ENCODE measurements around the gene STX4. TPM values are rescaled to one million over a fixed set of nuclear protein-coding genes. Genes with fewer than 3 reads are reported as not detected.

The STX4 gene
- total RNA-seq, 2 experiments from 2014 or later: 60.0 to 75.6 TPM

DNA sequence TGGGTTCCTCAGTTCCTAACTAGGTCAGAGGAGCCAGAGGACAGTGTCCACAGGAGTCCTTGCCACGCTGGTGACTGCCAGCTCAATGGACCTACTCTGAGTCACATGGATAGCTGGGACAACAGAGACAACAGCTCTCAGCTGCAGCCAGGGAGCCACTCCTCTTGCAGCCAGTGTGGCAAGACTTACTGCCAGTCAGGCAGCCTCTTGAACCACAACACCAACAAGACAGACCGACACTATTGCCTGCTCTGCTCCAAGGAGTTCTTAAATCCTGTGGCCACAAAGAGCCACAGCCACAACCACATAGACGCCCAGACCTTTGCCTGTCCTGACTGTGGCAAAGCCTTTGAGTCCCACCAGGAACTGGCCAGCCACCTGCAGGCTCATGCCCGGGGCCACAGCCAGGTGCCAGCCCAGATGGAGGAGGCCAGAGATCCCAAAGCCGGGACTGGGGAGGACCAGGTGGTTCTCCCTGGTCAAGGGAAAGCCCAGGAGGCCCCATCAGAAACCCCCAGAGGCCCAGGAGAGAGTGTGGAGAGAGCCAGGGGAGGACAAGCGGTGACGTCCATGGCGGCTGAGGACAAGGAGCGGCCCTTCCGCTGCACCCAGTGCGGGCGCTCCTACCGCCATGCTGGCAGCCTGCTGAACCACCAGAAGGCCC is 47.5 kb downstream of the STX4 start:
- DNase-seq (no peak), ATAC-seq (no peak)
- CTCF ChIA-PET: interaction anchor here (1.6 kb wide), 1 partner anchor 13 kb away, joined by 3 read pairs; no protein-coding TSS in a partner anchor
- Mint-ChIP-seq H3K4me3 (no peak overlapping the region), H3K9me3 (ENCODE audit: low read depth) (no peaks in the 10 kb centered on the region), H3K27me3 (no peaks in the 10 kb centered on the region), H3K27ac (no peak overlapping the region), H3K4me1 (peaks cover 33% of the 10 kb centered on the region), H3K36me3 (peaks cover 29% of the 10 kb centered on the region)

DNA sequence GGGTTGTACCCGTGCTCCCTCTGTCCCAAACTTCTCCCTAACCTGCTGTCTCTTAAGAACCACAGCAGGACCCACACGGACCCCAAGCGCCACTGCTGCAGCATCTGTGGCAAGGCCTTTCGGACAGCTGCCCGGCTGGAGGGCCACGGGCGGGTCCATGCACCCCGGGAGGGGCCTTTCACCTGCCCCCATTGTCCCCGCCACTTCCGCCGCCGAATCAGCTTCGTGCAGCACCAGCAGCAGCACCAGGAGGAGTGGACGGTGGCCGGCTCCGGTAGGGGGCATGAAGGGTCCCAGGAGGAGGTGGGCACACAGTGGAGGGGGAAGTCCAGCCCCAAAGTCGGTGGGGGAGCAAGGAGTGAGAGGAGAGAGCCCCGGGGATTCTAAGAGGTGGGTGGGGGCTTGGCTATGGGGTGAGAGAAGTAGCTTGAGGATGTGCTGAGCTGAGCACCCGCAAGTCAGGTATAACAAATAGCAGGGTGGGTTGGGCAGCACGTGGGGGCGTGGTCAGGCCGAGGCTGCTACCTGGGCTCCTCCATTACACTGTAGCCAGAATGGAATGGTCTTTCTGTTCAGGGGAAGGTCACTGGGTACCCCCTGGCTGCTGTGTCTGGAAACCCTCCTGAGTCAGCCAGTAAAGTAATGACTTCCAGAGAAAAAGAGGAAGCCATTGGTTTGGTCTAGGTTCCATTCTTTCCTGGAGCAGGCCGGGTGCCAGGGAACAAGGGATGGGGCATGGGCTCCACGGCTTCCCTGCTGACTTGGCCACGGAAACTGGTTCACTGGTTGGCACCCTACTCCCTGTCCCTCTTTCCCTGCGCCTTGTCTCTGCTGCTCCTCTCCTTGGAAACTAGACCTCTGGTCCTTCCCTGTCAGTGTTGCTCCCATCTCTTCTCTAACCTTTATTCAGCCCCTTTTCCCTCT is 48.3 kb downstream of the STX4 start:
- Mint-ChIP-seq H3K9me3 (ENCODE audit: low read depth) (no peaks in the 10 kb centered on the region), H3K27me3 (no peaks in the 10 kb centered on the region), H3K36me3 (peaks cover 29% of the 10 kb centered on the region), H3K27ac (peak overlapping the region; percentile 16), H3K4me1 (peaks cover 31% of the 10 kb centered on the region), H3K4me3 (no peak overlapping the region)
- no peak for ATAC-seq
- CTCF ChIA-PET: no interaction called here
- DNase-seq: no peak

DNA sequence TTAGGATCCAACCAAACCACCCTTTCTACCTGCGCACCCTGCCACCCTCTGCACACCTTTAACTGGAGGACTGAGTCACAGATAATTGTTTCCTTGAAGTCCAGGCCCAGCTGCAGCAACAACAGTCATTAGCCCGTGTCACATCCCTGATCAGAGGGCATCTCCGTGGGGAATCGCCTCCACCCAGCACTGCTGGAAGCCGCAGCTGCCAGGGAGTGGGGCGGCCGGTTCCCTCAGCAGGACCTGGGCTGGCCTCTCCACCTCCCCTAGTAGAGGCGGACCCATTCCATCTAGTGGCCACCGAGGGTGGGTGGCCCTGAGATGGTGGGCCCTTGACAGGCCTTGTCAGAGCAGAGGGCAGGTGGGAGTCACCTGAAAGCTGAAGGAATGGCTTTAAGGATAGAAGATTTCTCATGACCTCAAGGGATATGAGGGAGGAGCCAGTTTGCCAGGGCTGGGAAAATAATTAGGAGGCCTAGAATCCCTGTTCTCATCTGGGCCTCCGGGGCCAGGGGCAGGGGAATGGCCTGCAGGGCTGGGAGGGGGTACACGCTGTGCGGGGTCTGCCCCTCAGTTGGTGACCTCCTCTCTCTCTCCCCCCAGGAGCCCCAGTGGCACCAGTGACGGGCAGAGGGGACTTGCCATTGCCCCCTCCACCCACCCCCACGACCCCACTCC is 49.1 kb downstream of the STX4 start:
- CTCF ChIA-PET: no interaction called here
- Mint-ChIP-seq H3K27ac (peak overlapping the region; percentile 16), H3K4me1 (peaks cover 31% of the 10 kb centered on the region), H3K27me3 (no peaks in the 10 kb centered on the region), H3K36me3 (peaks cover 27% of the 10 kb centered on the region), H3K9me3 (ENCODE audit: low read depth) (no peaks in the 10 kb centered on the region), H3K4me3 (no peak overlapping the region)
- ATAC-seq (no peak), DNase-seq (no peak)

DNA sequence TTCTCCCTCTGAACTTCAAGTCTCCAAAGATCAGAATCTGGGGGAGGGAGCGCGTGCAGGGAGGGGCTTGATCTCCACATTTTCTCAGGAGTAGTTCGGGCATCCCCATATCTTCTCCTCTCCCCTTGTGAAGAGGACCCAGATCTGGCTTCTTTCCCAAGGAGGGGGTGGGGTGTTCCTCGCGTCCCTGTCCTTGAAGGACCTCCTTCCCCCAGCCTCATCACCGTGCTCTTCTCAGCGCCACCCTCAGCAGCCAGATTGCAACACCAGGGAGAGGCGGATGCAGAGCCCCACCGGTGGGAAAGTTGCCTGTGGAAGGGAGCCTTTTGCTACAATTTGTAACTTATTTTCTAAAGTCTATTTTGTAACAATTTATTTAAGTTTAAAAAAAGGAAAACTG is 49.7 kb downstream of the STX4 start:
- Mint-ChIP-seq H3K4me1 (peaks cover 27% of the 10 kb centered on the region), H3K27me3 (no peaks in the 10 kb centered on the region), H3K4me3 (no peak overlapping the region), H3K36me3 (peaks cover 22% of the 10 kb centered on the region), H3K27ac (no peak overlapping the region), H3K9me3 (ENCODE audit: low read depth) (no peaks in the 10 kb centered on the region)
- ATAC-seq (no peak), DNase-seq (no peak)
- CTCF ChIA-PET: no interaction called here

DNA sequence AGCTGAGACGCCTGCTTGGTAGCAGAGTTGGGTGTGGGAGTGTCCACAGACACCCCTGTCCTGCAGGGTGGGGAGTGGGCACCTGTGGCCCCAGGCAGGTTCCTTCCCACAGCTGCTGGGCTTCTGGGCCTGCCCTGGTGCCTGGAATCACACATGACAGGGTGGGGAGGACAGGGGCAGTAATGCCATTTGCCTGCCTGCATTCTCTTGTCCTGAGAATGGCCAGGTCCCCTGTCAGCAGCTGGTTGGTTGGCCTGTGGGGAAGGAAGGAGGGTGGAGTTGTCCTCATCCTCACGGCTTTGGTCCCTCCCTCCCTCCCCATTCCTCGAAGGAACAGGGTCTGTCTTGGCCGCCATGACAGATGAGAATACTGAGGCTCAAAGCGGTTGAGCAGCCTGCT is 50.2 kb downstream of the STX4 start:
- DNase-seq (no peak), ATAC-seq (no peak)
- Mint-ChIP-seq H3K9me3 (ENCODE audit: low read depth) (no peaks in the 10 kb centered on the region), H3K27me3 (no peaks in the 10 kb centered on the region), H3K4me3 (no peak overlapping the region), H3K27ac (no peak overlapping the region), H3K36me3 (peaks cover 17% of the 10 kb centered on the region), H3K4me1 (peaks cover 23% of the 10 kb centered on the region)
- CTCF ChIA-PET: no interaction called here

DNA sequence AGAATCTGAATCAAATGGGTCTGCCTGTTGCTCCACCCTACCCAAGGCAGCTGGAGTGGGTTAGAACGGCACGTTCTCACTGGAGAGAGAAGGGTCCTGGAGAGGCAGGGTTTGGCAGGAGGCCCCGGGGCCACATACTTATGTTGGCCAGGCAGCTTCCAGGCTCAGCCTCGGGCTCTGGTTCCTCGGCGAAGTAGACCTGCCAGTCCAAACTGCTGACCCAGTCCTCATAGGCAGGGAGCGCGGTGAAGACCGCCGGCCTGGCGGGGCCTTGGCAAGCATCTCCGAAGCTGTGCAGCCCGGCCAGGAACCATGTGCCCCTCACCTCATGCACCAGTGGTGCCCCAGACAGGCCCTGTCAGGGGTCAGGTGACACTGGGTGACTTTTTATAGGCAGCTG is 50.6 kb downstream of the STX4 start:
- CTCF ChIA-PET: interaction anchor here (1.4 kb wide), 1 partner anchor 99 kb away, joined by 4 read pairs; the partner anchor contains the start of gene HSD3B7
- H3K27me3 Mint-ChIP-seq: no peaks in the 10 kb centered on the region
- peaks cover 19% of the 10 kb centered on the region for H3K4me1 Mint-ChIP-seq
- H3K36me3 Mint-ChIP-seq: peaks cover 13% of the 10 kb centered on the region
- no peak overlapping the region for H3K4me3 Mint-ChIP-seq
- no peaks in the 10 kb centered on the region for H3K9me3 Mint-ChIP-seq (ENCODE audit: low read depth)
- no peak for ATAC-seq
- no peak overlapping the region for H3K27ac Mint-ChIP-seq
- DNase-seq: no peak

DNA sequence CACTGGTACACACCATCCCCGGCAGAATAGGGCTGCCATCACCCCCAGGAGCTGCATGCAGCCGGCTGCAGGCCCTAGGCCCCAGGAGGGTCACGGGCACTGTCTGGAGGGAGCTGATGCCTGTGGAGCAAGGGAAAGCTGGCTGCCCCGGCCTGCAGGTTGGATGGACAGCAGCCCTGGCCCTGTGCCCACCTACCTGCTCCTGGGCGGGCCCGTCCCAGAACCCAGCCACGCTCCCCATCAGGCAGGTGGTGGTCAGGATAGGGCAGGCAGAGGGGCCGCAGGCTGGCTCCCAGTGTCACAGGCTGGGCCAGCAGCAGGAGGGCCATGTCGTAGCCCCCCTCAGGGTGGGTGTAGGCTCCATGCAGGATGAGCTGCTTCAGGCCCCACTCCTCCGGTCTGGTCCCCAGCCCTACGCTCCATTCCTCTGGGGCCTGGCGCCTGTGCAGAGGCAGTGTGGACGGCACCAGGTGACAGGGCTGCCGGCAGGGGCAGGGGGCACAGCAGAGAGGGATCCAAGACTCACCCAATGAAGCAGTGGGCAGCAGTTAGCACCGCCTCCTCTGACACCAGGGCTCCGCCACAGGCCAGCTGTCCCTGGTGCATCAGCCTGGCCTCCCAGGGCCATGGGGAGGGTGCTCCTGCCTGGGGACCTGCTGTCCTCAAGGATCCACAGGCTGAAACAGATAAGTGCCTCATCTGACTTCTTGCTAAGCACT is 51.4 kb downstream of the STX4 start:
- Mint-ChIP-seq H3K9me3 (ENCODE audit: low read depth) (no peaks in the 10 kb centered on the region), H3K27ac (no peak overlapping the region), H3K4me1 (peaks cover 11% of the 10 kb centered on the region), H3K36me3 (peaks cover 10% of the 10 kb centered on the region), H3K4me3 (no peak overlapping the region), H3K27me3 (no peaks in the 10 kb centered on the region)
- no peak for DNase-seq
- ATAC-seq: no peak
- CTCF ChIA-PET: interaction anchor here (1.4 to 1.5 kb wide), 2 partner anchors 33 to 100 kb away, joined by 3 to 4 read pairs; partner anchors contain the start of genes HSD3B7 and KAT8

DNA sequence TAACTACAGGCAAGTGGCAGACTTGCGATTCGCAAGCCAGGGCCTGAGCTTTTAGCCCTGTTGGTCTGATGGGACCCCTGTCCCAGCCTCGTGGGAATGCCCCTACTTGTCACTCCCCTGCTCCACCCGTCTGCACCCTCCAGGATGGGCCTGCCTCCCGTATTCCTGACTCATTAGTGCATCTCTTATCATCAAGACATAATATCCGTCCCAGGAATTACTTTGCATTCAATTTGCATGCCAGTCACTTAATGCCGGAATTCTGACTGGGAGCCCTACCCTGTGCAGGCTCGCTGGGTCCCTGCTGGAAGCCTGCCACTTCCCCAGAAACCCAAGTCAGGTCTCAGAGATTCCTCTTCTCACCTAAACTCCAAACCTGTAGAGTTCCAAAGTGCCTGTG is 52.1 kb downstream of the STX4 start:
- no peaks in the 10 kb centered on the region for H3K9me3 Mint-ChIP-seq (ENCODE audit: low read depth)
- no peak overlapping the region for H3K4me3 Mint-ChIP-seq
- no peak overlapping the region for H3K27ac Mint-ChIP-seq
- DNase-seq: no peak
- peaks cover 9% of the 10 kb centered on the region for H3K4me1 Mint-ChIP-seq
- CTCF ChIA-PET: interaction anchor here (1.4 to 1.5 kb wide), 3 partner anchors 10 to 101 kb away, joined by 3 to 5 read pairs (median 4); partner anchors contain the start of genes HSD3B7, KAT8 and VKORC1
- ATAC-seq: no peak
- H3K36me3 Mint-ChIP-seq: peaks cover 9% of the 10 kb centered on the region
- H3K27me3 Mint-ChIP-seq: no peaks in the 10 kb centered on the region

DNA sequence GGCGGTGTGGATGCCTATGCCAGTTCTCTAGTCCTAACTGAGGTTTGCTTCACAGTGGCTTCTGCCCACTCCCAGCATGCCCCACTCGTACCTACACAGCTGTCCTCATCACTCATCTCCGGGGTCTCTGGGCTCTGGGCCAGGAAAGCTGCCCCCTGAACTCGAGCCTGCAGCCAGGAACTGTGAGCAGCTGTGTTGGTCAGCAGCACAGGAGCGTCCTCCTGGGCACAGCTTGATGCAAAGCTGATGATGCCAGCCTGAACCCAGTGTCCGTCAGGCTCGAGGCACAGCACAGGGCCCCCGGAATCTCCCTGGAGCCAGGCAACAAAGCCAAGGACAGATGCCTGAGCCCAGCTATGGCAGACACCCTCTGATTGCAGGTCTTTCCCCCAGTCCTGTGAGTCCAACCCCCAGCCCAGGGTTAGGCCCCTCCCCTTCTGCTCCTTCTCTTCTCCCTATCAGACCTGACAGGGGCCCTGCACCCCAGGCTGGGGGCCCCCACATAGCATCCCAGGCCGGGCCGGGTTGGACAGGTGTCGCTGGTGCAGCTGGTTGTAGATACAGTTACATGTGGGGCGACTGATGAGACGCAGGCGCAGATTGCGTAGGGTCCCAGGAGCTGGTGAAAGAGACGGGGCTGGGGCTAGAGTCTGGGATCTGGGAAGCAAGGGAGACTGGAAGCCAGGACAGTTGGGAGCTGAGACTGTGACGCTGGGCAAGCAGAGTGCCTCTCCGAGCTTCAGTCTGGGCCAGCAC is 52.7 kb downstream of the STX4 start:
- peaks cover 2% of the 10 kb centered on the region for H3K4me1 Mint-ChIP-seq
- no peak for DNase-seq
- H3K36me3 Mint-ChIP-seq: peaks cover 8% of the 10 kb centered on the region
- CTCF ChIA-PET: interaction anchor here (1.4 to 1.5 kb wide), 2 partner anchors 9 to 31 kb away, joined by 3 to 5 read pairs; partner anchors contain the start of genes KAT8 and VKORC1
- no peak overlapping the region for H3K4me3 Mint-ChIP-seq
- H3K27me3 Mint-ChIP-seq: no peaks in the 10 kb centered on the region
- no peak for ATAC-seq
- no peaks in the 10 kb centered on the region for H3K9me3 Mint-ChIP-seq (ENCODE audit: low read depth)
- no peak overlapping the region for H3K27ac Mint-ChIP-seq

DNA sequence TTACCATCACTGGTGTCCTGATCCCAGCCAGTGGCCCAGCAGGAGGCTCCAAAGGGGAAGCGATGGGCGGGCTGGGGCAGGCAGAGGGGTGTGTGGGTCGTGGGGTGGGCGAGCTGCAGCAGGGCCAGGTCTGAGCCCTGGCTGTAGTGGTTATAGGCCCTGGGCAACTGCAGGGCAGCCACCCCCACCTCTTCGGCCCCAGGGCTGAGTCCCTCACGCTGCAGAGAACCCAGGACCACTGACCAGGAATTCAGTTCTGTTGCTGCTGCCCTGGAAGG is 53.2 kb downstream of the STX4 start:
- ATAC-seq (no peak), DNase-seq (no peak)
- H3K27me3 Mint-ChIP-seq: no peaks in the 10 kb centered on the region
- CTCF ChIA-PET: interaction anchor here (1.4 kb wide), 1 partner anchor 9 kb away, joined by 5 read pairs; the partner anchor contains the start of gene VKORC1
- H3K9me3 Mint-ChIP-seq (ENCODE audit: low read depth): no peaks in the 10 kb centered on the region
- H3K36me3 Mint-ChIP-seq: peaks cover 8% of the 10 kb centered on the region
- no peak overlapping the region for H3K27ac Mint-ChIP-seq
- peaks cover 2% of the 10 kb centered on the region for H3K4me1 Mint-ChIP-seq
- no peak overlapping the region for H3K4me3 Mint-ChIP-seq

DNA sequence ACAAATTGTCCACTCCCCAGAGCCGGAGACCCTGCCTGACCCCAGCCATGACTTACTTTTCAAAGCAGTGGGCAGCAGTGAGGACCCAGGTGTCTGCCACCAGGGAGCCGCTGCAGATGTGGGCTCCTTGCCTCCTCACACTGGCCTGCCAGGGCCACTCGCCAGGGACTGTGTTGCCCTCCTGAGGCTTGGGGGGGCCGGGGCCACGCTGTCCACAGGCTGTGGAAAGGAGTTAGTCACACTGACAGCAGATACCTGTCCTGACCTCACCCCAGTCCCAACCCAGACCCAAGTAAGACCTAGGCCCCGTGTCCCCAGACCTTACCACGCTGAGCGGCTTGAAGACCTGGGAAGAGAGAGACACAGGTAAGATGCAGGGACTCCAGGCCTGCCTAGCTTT is 54.1 kb downstream of the STX4 start:
- Mint-ChIP-seq H3K36me3 (peaks cover 6% of the 10 kb centered on the region), H3K4me1 (peaks cover 1% of the 10 kb centered on the region), H3K27ac (no peak overlapping the region), H3K4me3 (no peak overlapping the region), H3K9me3 (ENCODE audit: low read depth) (no peaks in the 10 kb centered on the region), H3K27me3 (no peaks in the 10 kb centered on the region)
- DNase-seq: no peak
- CTCF ChIA-PET: no interaction called here
- no peak for ATAC-seq

DNA sequence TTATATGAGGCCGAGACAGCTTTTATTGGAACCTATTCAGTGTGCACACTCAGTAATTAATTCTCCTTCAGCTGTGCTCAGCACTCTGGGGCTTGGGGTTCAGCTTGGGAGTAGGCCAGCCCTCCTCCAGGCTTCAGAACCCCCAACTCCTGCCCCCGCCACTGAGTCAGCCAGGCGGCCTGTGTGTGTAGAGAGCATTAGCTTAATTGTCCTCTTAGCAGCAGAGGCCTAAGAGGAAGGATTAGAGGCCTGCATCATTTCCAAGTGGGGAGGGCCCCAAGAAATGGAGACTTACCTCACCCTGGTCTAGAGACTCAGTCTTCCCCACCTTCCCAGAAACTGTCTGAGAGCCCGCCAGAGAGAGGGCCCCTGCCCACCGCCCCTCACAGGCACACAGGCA is 54.6 kb downstream of the STX4 start:
- no peak overlapping the region for H3K27ac Mint-ChIP-seq
- no peaks in the 10 kb centered on the region for H3K27me3 Mint-ChIP-seq
- ATAC-seq (no peak), DNase-seq (no peak)
- no peak overlapping the region for H3K4me3 Mint-ChIP-seq
- no peaks in the 10 kb centered on the region for H3K9me3 Mint-ChIP-seq (ENCODE audit: low read depth)
- CTCF ChIA-PET: no interaction called here
- peaks cover 6% of the 10 kb centered on the region for H3K36me3 Mint-ChIP-seq
- peaks cover 6% of the 10 kb centered on the region for H3K4me1 Mint-ChIP-seq
